Stomach (tissue), 9 donors: ENCODE measurements around the gene SIRT3. TPM values are rescaled to one million over a fixed set of nuclear protein-coding genes. Genes with fewer than 3 reads are reported as not detected.

Experiments
- DNase-seq, 2 donors: peaks; one replicate each; pipeline versions ENCODE4 v3.0.0 to v3.0.0-alpha.2; 2013 to 2019
- H3K27ac ChIP-seq, 5 donors: fragments of 200-600 bp in 4 of 5; sonication (generic) in 4 of 5; one replicate each; pipeline ENCODE4 v1.5.1; 2013 to 2019; ENCODE audit warnings: mild to moderate bottlenecking in 1 of 5, moderate library complexity in 1 of 5
- H3K27me3 ChIP-seq, 3 donors: fragments of 200-600 bp; sonication (generic); one replicate each; pipeline ENCODE4 v1.5.1; 2017 to 2019; ENCODE audit warnings: mixed run types in 1 of 3
- H3K36me3 ChIP-seq, 4 donors: fragments of 200-600 bp; sonication (generic); 1 replicate in 3 of 4; 2 replicates in 1 of 4; pipeline ENCODE4 v1.5.1; 2016 to 2019
- H3K4me1 ChIP-seq, 4 donors: fragments of 200-600 bp; sonication (generic); one replicate each; pipeline ENCODE4 v1.5.1; 2016 to 2019
- H3K4me3 ChIP-seq, 4 donors: fragments of 200-600 bp; sonication (generic) in 3 of 4; one replicate each; pipeline ENCODE4 v1.5.1; 2016 to 2019; ENCODE audit warnings: mild to moderate bottlenecking in 1 of 4
- H3K9me3 ChIP-seq, 4 donors: fragments of 200-600 bp; sonication (generic); one replicate each; pipeline ENCODE4 v1.5.1; 2016 to 2019
- EP300 ChIP-seq: sonication (generic); formaldehyde crosslinking; IDR thresholded peaks from one replicate; pipeline ENCODE4 v1.6.1; 2017; ENCODE audit warnings: antibody characterized with exemption
- POLR2A ChIP-seq, 4 donors: fragments of 450-650 bp; IDR thresholded peaks; one replicate each; pipeline ENCODE4 v1.6.1; 2016; ENCODE audit warnings: antibody characterized with exemption in 4 of 4, control low read depth in 2 of 4, mild to moderate bottlenecking in 1 of 4, moderate library complexity in 1 of 4
- POLR2AphosphoS5 ChIP-seq, 3 donors: sonication (generic); formaldehyde crosslinking; IDR thresholded peaks; one replicate each; pipeline ENCODE4 v1.6.1; 2016; ENCODE audit warnings: antibody characterized with exemption in 3 of 3
- WGBS, 5 donors: extraction: QIAGEN DNeasy Blood & Tissue Kit in 3 of 5; methylation state at CpG; one replicate each; pipeline versions ENCODE4 v1.1.5 to v1.1.7; 2013 to 2018; 5-methylcytosine and 5-hydroxymethylcytosine counted together
- intact Hi-C: fragments of 100-400 bp; cut with DNase I; formaldehyde crosslinking; loops from one replicate; pipeline ENCODE4 v1.15.1; 2023; ENCODE audit warnings: low total_unique reads
- polyA plus RNA-seq, 3 donors: library from polyadenylated mRNA; stranded (reverse); fragments of 200-250 nt; gene quantifications; one replicate each; pipeline ENCODE4 v1.2.3, GENCODE V29; 2013
- total RNA-seq, 5 donors: library from RNA; depleted of rRNA; stranded (reverse); fragments of >200 nt; gene quantifications; one replicate each; pipeline versions ENCODE4 v1.1.0 to v1.2.3, GENCODE V29; 2014 to 2016
- TF ChIP-seq, protein P1 (sequence below), 7 experiments: fragments of 450-650 bp in 4 of 7; fragments of 200-600 bp in 3 of 7; sonication (generic) in 3 of 7; IDR thresholded peaks; one replicate each; pipeline ENCODE4 v1.5.1; 2016 to 2019; ENCODE audit warnings: antibody characterized with exemption in 7 of 7, control low read depth in 2 of 7, mild to moderate bottlenecking in 1 of 7
- donor health status: healthy with polysubstance abuse.
- donor health status: Bipolar disorder and iron deficiency.
- donor health status: healthy.

SIRT3 gene
- total and polyA plus RNA-seq, 8 donors, result 5.4 to 63.7 (median 12.3) TPM

DNA sequence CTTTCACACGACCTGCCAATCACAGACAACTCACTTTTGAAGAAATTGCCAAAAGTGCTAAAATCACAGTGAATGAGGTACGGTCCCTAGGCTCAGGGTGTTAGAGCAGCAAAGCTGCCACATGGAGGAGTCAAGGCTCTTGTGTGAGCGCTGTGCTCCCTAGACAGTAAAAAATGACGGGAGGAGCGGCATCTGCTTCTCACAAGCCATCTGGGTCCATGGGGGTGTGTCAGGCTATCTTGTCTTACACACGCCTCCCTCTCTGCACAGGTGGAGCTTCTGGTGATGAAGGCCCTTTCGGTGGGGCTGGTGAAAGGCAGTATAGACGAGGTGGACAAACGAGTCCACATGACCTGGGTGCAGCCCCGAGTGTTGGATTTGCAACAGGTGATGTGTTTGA, 15.4 kb upstream of the SIRT3 start:
- no peak for TF ChIP-seq POLR2A (IDR thresholded peaks at IDR 0.05)
- TF ChIP-seq EP300, result no peak
- TF ChIP-seq, protein P1, sequence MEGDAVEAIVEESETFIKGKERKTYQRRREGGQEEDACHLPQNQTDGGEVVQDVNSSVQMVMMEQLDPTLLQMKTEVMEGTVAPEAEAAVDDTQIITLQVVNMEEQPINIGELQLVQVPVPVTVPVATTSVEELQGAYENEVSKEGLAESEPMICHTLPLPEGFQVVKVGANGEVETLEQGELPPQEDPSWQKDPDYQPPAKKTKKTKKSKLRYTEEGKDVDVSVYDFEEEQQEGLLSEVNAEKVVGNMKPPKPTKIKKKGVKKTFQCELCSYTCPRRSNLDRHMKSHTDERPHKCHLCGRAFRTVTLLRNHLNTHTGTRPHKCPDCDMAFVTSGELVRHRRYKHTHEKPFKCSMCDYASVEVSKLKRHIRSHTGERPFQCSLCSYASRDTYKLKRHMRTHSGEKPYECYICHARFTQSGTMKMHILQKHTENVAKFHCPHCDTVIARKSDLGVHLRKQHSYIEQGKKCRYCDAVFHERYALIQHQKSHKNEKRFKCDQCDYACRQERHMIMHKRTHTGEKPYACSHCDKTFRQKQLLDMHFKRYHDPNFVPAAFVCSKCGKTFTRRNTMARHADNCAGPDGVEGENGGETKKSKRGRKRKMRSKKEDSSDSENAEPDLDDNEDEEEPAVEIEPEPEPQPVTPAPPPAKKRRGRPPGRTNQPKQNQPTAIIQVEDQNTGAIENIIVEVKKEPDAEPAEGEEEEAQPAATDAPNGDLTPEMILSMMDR (IDR thresholded peaks at IDR 0.05), result no peak
- TF ChIP-seq POLR2AphosphoS5 (IDR thresholded peaks at IDR 0.05), result no peak
- Histone ChIP-seq H3K36me3 (peaks cover 46 to 75% (median 74%) of the 10 kb centered on the region in 4 donors), H3K4me1 (peaks cover 0 to 6% (median 0%) of the 10 kb centered on the region in 4 donors), H3K4me3 (no peak overlapping the region), H3K9me3 (no peaks in the 10 kb centered on the region), H3K27me3 (no peaks in the 10 kb centered on the region), H3K27ac (no peak overlapping the region)
- 74 to 85% (median 78%) methylated on average over 10 of the region's 10 CpGs for WGBS, 5 donors
- no peak for DNase-seq
- intact Hi-C loops, result no loop called here

DNA sequence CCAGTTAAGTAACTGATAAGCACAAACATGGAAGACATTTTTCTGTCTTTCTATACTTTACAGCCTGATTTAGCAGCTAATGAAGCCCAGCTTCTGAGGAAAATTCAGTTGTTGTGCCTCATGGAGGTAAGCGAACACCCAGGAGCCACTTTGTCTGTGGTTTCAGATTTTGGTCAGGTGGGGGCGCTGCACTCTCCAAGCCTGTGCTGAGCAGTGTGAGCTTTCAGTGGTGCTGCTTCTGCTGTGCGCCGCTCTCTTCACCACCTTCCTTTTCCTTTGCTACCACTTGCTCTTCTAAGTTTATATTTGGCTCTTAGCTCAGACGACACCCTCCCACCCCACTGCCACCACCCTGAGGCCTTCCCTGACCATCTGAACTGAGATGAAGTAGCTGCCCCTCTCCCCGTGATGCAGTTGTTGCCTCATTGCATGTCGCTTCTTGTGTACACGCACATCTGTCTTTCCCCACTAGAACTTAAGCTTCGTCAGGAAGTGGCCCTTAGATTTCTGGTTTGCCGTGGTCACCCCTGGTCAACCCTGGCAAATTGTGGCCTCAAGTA, 14.7 kb upstream of the SIRT3 start:
- Histone ChIP-seq H3K27ac (no peak overlapping the region), H3K4me3 (no peak overlapping the region), H3K4me1 (peaks cover 0 to 6% (median 0%) of the 10 kb centered on the region in 4 donors), H3K9me3 (no peaks in the 10 kb centered on the region), H3K36me3 (peaks cover 53 to 82% (median 81%) of the 10 kb centered on the region in 4 donors), H3K27me3 (no peaks in the 10 kb centered on the region)
- WGBS, 5 donors, result 78 to 82% (median 80%) methylated on average over 10 of the region's 10 CpGs
- TF ChIP-seq POLR2A (IDR thresholded peaks at IDR 0.05) (no peak), EP300 (no peak), POLR2AphosphoS5 (IDR thresholded peaks at IDR 0.05) (no peak)
- TF ChIP-seq, protein P1 (IDR thresholded peaks at IDR 0.05), result peak in 4 of 7 experiments; percentile 14 to 66 (median 40)
- intact Hi-C loops, result no loop called here
- peak; percentile 65 to 80 for DNase-seq

DNA sequence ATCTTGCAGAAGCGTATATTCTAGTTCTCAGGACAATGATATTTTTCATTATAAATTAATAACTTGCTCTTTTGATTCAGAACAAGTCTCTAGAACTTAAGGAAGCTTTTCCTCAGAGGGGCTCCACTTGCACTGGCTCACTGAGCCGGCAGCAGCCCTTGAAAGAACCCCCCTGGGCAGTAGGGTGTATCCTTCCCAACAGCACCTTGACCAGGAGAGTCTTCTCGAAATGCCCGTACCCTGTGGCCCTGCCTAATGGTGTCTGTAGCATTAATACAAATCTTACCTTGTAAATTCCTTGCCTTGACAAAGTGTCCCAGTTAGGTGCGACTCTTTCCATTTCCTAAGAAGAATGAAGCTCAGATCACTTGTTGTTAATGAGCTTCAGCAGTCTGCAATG, 14.1 kb upstream of the SIRT3 start:
- TF ChIP-seq, protein P1 (IDR thresholded peaks at IDR 0.05), result no peak
- TF ChIP-seq POLR2A (IDR thresholded peaks at IDR 0.05), result no peak
- no peak for TF ChIP-seq EP300
- no peak for TF ChIP-seq POLR2AphosphoS5 (IDR thresholded peaks at IDR 0.05)
- 85 to 92% (median 87%) methylated on average over 5 of the region's 5 CpGs for WGBS, 5 donors
- Histone ChIP-seq H3K36me3 (peaks cover 59 to 87% (median 86%) of the 10 kb centered on the region in 4 donors), H3K4me1 (peaks cover 0 to 6% (median 0%) of the 10 kb centered on the region in 4 donors), H3K9me3 (no peaks in the 10 kb centered on the region), H3K27ac (no peak overlapping the region), H3K4me3 (no peak overlapping the region), H3K27me3 (no peaks in the 10 kb centered on the region)
- intact Hi-C loops, result no loop called here
- no peak for DNase-seq

DNA sequence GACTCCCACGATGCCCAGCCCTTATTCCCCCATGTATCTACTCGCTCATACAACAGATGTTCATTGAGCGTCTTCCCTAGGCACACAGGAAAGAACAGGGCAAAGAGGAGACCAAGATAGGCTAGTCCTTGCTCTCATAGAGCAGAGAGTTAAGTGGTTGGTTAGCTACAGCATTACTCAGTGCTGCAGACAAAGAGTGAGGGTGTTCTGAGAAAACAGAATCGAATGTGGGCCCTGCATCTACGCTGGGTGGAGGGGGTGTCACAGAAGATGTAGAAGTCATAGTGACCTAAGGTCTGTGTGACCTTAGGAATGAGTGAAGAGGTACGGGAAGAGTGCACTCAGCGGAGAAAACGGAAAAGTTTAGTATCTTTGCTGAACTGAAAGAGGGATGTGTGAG, 12.9 kb upstream of the SIRT3 start:
- TF ChIP-seq EP300, result no peak
- TF ChIP-seq, protein P1 (IDR thresholded peaks at IDR 0.05), result no peak
- TF ChIP-seq POLR2AphosphoS5 (IDR thresholded peaks at IDR 0.05), result no peak
- no peak for TF ChIP-seq POLR2A (IDR thresholded peaks at IDR 0.05)
- intact Hi-C loops, result no loop called here
- Histone ChIP-seq H3K4me3 (no peak overlapping the region), H3K27ac (no peak overlapping the region), H3K9me3 (no peaks in the 10 kb centered on the region), H3K36me3 (peaks cover 63 to 99% (median 98%) of the 10 kb centered on the region in 4 donors), H3K4me1 (peaks cover 0 to 6% (median 0%) of the 10 kb centered on the region in 4 donors), H3K27me3 (no peaks in the 10 kb centered on the region)
- WGBS, 5 donors, result 75 to 89% (median 79%) methylated on average over 8 of the region's 8 CpGs
- DNase-seq, result no peak
